ENCODE data around the gene PYDC2.
"Not testable (repeated sequence)": the region's sequence is repeated elsewhere in the genome, so short reads cannot be mapped to it uniquely, and the experiment has no call there.

The PYDC2 gene

DNA sequence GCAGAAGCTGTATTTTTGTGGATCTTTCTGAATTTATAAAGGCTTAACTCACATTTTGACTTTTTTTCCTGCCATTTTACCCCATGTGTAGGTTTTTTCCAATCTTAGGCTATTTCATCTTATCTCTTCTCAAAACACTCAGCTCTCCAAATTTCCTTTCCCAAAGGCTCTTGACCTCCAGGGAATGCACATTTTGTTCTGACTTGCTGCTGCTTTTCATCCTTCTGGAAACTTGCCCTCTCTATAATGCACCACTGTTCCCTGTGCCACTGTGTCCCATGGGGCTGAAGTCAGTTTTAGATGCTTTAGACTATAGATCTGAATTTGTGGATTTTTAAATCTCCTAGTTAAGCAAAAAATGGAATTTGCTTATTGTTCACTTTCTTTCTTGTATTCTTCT is 9.1 kb downstream of the PYDC2 start:
- DNase-seq (ENCODE audit: low spot score): no peak

DNA sequence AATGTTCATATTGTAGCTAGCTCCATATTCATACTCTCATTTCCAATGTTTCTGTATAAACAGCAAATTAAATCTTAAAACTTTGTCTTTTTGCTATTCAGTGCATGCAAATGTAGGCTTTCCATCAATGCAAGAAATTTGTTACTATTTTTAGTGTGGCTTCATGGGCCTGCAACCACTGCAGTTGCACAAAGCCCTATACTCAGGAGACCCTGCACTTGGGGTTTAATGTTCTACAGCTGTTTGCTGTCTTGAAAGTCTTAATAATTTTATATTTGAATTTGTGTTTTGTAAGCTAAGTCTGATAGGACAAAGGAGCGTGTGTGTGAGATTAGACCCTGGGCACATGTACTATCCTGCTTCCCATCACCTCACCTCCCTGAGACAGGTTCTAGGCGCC is 9.6 kb downstream of the PYDC2 start:
- no peak for DNase-seq (ENCODE audit: low spot score)

DNA sequence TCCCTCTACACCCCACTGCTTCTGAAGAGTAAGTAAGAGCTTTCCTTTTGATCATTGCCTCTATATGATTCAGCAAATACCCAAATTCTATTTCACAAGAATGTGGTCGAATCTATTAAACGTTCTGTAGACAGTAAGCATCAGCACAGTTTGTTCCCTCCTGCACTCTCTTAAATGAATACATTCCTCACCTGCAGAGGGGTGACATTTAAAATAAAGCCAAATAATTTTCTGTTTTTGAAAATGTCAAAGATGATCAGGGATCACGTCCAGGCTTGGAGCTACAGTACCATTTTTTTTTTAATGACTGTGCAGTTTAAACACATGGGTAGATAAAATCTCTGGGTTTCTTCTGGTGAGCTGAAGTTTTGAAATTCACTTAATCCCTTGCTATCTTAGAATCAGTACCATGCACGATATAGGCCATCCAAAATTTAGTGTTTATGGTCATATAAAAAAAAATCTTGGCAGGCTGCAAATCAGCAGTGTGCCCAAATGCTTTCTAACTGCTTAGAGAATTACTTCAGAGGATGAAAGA is 12.8 kb downstream of the PYDC2 start:
- no peak for DNase-seq (ENCODE audit: low spot score)

DNA sequence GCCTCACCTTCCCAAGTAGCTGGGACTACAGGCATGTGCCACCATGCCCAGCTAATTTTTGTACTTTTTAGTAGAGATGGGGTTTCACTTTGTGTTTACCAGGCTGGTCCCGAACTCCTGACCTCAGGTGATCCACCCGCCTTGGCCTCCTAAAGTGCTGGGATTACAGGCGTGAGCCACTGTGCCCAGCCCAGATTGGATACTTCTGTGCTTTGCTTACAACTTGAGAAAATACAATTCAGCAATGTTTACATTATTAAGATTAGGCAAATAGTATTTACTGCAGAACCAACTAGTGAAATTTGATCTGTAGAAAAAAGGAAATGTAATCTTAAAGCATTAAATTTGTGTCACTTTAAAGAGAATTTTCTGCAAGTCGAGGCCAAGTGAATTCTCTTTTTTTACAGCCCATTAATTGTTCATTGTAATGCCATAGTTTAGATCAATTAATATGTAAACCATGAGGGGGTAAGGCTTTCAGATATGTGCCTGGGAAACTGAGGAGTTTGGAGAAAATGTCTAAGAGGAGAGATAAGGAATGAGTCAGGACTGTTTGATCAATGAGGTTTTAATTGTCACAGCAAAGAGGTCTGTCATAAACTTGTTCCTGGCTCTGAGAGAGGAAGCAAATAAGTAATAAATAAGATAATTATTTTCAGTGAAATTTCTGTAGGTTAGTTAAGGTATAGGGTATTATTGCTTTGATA is 15.3 kb downstream of the PYDC2 start:
- no peak for DNase-seq (ENCODE audit: low spot score)

DNA sequence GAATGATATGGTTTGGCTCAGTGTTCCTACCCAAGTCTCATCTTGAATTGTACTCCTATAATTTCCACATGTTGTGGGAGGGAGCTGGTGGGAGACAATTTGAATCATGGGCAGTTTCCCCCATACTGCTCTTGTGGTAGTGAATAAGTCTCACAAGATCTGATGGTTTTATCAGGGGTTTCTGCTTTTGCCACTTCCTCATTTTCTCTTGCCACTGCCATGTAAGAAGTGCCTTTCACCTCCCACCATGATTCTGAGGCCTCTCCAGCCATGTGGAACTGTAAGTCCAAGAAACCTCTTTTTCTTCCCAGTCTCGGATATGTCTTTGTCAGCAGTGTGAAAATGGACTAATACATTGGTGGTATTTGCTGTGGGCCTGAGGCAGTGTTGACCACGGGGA is 23.0 kb downstream of the PYDC2 start:
- DNase-seq (ENCODE audit: low spot score): not testable (repeated sequence)

DNA sequence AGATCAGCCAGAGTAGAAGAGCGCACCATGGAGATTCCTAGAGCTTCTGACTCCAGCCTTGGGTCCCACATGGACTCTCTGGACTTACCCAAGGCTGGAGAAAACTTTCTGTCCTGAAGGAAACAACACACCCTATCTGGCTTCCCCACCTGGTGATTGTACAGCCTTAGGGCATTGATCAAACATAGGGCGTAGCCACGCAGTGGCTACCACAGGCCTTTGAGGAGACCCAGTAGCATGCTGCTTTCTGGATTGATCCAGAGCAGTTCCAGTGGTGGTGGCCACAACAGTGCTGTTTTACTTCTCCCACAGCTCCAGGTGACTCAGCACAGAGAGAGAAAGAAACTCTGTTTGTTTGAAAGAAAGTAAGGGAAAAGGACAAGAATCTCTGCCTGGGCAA is 23.5 kb downstream of the PYDC2 start:
- DNase-seq (ENCODE audit: low spot score): no peak

DNA sequence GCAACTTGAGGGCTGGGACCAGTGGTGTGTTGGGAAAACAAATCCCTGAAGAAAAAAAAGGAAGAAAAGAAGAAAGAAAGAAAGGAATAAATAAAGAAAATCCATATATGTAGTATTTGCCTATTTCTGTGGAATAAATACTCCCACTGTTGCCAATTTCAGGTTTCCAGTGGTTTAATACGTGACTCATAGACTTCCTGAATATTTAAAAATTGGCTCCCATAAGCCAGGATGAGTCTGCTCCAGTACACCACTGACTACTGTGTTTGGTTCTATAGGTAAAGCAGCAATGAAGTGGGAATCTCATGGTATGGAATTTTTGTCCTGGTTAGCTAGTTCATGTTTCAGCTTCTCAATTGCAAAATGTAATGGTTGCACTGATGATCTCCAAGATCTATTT is 31.6 kb downstream of the PYDC2 start:
- DNase-seq (ENCODE audit: low spot score): no peak

DNA sequence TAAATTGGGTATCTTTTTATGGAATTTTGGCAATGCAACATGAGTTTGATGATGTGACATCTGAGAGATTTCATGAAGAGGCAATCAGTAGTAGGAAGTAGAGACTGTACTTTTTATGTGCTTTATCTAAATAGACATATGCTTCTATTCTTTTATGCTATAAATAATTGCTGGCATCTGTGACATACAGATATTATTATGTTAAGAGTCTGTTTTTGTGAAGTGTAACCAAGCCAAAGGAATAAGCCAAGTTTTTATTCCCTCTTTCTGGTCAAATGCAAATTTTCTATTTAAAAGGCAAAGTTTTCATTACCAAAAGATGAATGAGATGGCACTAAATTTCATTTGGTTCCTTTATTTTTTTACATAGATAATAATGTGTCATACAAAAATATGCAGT is 32.4 kb downstream of the PYDC2 start:
- DNase-seq (ENCODE audit: low spot score): no peak

DNA sequence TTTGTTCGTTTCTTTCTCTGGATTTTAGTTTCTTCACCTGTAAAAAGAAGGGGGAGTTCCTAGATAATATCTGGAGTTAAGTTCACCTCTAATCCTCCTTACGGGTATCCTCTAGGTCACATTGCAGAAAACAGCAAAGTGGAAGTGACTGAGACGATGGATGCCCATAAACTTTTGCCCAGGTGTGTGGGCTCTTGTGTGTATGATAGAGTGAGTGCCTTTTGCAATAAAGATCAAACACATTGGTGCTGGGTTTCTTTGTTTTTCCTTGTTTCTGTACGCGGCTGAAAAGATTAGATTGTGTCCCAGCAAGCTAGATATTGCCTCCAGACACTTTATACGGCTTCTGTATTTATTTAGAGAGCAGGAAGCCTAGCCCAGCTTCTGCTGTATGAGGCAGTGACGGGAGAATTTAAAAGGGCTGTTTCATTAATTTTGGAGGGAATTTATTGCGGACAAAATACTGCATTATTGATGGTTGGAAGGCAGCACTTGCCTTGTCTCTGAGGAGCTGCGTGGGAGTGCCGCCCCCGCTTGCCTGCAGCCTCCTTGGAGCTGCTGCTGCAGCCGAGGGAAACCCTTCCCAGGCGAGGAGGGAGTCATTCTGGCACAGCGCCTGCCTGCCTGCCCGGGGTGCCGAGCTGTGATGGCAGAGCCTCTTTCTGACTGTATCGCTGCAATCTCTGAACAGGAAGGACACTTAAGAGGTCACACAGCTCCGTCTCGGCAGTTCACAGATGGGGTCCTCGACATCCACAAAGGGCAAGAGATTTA is 38.5 kb downstream of the PYDC2 start:
- peak; percentile 2 for DNase-seq (ENCODE audit: low spot score)

DNA sequence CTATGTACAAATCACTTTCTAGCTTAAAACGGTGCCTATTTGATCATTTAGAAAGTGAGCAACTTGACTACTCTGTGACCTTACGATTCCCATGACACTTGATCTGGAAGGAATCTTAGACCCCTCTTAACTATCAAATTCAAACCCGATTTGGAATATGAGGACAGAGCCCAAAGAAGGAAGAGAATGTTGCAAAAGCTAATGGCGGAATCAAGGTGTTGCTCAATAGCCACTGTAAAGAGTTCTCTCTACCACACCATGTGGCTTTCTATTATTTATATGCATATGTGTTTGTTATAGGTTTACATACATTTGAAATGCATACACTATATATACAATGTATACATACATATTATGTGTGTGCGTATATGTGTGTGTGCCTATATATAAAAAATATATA is 39.9 kb downstream of the PYDC2 start:
- DNase-seq (ENCODE audit: low spot score): no peak

DNA sequence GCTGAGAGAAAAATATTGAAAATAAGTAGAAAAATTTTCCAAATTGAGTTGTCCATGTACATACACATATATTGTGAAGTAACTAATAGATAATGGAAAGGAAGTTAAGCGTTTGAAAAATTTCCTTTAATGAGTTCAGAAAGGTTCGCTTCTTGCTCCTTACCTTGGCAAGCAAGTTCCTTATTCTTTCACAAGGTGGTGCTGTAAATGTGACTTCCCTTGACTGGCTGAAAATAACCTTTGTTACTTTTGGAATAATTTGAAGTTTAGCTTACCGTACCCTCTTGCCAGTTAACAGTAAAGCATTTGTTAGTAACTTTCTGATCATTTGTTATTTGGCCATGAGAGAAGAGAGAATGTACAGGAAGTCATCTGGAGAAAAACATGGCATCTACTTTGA is 41.6 kb downstream of the PYDC2 start:
- DNase-seq (ENCODE audit: low spot score): no peak

DNA sequence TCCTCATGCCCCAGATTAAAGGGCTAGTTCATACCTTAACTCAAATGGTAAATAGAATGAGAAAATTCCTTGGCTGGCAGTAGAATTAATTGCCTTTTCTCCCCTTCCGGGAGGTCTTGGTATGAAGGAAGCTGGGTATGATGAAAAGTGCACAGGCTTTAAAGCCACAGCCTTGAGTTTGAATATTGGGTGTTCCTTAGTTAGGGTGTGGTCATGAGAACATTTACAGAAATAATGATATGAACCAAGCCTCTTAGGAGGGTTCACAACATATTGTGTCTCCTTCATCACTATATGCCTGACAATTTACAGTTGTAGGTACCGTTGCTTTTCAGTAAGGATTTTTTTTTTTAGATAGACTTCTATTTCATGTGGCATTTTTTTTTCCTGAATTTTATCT is 48.1 kb downstream of the PYDC2 start:
- no peak for DNase-seq (ENCODE audit: low spot score)
